Erythroblast (primary cell): ENCODE results near the gene SLC2A5.

ENCODE experiments used
- GATA1 ChIP-seq: IDR thresholded peaks from 2 replicates; pipeline ENCODE4 v1.6.1; 2011; ENCODE audit warnings: low read depth, mild to moderate bottlenecking, control low read depth, low read length, moderate library complexity
- POLR2A ChIP-seq: IDR thresholded peaks from 2 replicates; pipeline ENCODE4 v1.6.1; 2011; ENCODE audit warnings: mild to moderate bottlenecking, low read length

DNA sequence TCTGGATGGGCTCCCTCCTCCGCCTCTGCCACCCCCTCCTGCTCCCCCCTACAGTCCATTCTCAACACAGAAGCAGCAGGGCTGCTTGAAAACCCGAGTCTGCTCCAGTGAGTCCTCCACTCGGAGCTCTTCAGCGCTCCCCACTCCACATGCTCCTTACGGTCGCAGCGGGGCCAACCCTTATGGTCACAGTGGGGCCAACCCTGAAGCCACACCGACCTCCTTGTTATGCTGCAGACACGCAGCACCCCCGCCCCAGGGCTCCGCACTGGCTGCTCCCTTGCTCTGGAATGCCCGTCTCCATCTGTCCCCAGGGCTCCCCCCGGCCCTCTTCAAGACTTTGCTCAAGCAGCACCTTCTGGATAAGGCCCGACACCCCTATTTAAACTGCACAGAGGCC is 36.9 kb upstream of the SLC2A5 start:
- TF ChIP-seq POLR2A (no peak), GATA1 (no peak)
